Colon (tissue), 2 donors: ENCODE results near the gene STON2.
A peak's percentile ranks its signal among the peaks of the same experiment; 100 is the strongest.

Experiments used
- FAIRE-seq: peaks from 2 replicates; lab custom pipeline; 2012; peaks lifted over from hg19 to GRCh38; lab: Jason Lieb, UNC
- donor health status: control.
- donor health status: control.

The STON2 gene

DNA sequence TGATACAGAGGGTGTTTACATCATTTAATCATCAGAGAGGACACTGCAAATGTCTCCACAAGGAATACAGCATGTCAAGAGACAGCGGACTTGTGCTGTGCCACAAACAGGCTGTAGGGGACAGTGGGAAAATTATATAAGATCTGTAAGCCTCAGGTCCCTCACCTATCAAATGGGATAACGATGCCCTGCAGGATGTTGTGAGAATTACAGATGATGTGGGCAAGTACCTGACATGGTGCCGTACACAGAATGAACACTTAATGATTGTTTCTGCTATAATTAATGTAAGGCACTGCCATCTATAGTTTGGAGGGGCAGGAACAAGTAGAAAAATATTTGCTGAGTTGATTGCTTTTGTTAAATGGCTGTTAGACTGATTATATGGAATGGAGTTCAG is 97.5 kb downstream of the STON2 start:
- FAIRE-seq, result no peak

DNA sequence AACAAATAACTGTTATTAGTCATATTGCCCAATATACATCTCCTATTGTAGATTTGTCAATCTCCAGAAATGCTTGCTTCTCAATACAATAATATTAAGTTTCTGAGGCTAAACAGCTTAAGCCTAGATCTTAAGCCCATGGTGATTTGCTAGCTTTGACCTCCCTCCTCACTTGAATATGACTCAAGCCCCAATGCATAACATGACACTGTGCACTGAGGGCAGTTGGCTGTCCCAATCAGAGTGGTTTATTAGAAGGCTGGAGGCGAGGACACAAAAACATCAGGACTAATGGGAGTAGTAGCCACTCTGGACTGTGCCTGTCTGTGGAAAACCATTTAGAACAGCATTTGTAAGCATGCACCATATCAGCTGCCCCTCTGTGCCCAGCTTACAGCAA is 98.3 kb downstream of the STON2 start:
- FAIRE-seq, result no peak

DNA sequence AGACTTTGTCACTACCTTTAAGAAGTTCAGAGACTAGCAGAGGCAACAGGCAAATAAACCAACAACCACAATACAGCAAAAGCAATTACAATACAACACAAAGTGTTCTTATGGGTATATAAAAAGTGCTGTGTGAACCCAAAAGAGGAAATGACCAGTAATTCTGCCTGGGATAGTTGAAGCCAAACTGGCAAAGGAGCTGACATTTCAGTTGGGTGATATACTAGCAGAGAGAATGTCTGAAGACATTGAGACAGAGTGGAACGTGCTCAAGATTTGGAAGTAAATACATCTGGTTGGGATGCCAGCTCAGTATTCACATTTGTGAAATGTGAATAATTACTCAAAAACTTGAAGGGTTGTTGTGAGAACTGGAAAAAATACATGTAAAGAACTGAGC is 98.8 kb downstream of the STON2 start:
- no peak for FAIRE-seq

DNA sequence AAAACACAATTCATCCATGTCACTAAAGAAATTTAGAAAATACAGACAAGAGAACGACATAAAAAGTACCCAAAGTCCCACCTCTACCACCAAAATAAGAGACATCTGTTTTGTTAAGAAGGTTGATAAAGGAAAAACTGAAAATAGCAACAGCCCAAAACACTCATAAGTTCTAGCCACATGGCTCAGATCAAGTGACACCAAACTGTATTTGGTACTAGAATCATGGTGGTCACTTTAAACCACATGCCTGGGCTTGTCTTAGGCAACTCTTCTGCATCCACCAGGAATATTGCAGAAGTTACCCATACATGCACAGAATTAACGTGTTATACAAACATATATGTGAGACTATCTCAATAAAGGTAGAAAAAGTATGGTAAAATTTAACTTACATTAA is 101.2 kb downstream of the STON2 start:
- no peak for FAIRE-seq

DNA sequence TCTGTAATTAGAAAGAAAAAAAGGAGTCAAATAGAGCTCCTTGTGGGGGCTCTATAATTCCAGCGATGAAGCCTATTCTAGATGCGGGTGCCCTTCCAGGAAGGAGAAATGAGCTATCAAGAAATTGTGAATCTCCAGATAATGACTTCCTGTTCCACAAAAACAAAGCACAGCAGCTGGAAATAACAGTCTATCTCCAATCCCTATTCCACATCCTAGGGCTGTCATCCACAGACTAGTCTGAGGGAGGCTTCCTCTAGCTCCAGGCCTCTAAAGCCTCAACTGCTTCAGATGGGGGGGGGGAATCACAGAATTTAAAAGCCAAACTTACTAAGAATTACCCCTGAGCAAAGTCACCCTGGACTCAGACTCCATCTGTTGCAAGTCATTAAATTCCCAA is 102.0 kb downstream of the STON2 start:
- FAIRE-seq, result no peak

DNA sequence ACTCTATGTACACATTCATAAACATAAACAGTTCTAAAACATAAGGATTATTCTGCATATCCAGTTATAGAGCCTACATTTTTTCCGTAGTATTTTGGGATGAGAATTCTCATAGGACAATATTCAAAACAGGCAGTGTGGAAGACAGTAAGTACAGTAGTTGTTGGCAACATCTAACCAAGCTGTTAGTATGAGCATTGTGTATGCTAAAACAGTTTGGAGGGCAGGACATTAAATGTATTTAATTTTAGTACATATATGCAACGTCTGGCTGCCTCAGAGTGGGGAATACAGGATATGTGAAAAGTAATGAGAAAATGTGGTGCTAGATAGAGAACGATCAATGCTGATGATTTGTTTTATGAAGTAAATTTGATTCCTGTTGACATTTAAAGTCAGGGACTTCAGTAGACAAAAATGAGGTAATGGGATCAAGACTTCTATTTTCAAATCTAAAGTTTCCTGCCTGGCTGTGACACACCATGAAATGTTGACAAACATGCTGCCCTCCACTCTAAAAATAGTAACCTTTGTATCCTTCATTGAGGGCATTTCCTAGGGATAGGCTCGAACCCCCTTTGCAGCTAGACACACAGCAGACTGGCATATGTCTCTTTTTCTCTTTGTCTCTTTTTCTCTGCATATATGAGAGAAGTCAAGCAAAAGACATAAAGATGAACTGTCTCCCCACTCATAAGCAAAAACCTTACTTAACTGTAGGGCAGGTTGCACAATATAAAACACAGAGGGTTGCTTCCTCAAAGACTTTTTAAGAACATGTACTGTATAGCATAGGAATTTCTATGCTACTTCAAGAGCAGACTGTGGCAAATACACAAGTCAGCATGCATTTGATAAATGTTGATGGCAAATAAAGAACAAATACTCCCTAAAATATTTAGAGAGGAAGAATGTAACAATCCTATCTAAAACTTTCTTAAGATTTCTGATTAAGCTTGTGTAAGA is 103.9 kb downstream of the STON2 start:
- FAIRE-seq, result no peak

DNA sequence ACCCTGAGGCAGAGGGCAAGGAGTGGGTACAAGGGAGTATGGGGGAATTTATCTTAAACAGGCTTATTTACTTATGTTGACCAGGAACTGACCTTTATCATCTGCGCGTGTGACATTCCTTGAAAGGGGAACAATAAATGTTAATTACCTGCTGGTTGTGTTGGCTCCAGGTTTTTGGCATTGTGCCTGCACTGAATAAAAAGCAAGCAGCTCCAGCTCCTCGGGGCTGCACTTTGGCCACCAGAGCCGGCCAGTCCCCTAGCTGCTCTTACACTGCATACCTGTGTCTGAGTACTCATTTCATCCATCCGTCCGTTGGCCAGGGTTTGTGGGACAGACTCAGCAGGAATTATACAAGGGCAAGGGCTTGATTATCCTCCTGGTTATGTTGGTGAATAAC is 110.6 kb downstream of the STON2 start:
- FAIRE-seq, result no peak

DNA sequence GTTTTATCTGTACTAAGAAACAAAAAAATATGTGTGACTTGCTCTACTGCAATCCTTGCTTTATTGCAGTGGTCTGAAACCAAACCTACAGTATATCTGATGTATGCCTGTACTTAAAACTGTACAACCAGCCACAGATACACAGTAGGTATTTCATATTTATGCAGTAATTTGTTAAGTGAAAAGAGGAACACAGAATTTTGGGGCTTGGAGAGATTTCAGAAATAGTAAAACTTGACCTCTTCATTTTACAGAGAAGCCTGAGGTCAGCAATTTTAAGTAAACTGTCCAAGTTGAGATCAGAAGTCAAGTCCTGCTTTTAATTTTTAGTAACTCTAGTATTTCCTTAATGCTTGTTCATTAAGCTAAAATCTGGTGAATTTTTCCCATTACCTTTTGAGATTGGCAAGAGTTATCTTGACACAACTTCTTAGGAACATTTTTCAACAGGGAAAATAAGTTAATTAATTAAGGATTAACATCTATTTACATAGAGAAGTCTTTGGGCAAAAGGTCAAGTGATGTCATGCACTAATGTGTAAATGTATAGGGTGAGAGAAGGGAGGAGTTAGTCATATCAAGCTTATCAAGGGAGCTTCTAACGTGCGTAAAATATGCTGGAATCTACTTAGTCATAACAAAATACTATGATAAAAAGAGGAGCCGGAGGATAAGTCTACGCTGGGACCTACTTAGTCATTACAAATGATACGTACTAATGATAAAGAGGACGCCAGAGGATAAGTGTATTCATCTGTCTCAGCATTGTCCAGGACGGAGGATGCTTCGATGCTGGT is 113.4 kb downstream of the STON2 start:
- FAIRE-seq, result no peak

DNA sequence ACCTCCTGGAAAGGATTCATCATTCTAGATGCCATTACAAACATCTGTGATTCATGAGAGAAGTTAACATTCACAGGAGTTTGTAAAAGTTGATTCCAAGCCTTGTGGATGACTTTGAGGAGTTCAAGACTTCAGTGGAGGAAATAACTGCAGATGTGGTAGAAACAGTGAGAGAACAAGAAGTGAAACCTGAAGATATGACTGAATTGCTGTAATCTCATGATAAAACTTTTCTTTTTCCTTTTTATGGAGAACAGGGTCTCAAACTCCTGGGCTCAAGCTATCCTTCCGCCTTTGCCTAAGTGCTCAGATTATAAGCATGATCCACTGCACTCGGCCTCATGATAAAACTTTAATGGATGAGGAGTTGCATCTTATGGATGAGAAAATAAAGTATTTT is 114.9 kb downstream of the STON2 start:
- FAIRE-seq, result no peak

DNA sequence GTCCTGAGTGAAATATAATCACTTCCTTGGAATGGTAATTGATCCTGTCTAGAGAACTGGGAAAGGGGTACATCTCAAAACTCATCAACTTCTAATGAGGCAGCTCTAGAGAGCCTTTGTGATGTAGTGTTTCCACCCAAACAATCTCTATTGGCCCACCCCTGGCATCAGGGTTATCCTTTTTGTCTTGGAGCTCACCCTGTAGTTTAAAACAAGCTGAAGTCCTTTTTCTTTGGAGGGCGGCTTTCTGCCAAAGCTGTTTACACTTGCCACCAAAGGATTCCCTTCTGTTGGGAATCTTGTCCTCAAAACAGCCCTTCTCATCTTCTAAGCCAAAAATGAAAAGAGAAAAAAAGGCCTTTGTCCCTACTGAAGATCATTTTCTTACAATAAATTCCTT is 118.8 kb downstream of the STON2 start:
- FAIRE-seq, result no peak

DNA sequence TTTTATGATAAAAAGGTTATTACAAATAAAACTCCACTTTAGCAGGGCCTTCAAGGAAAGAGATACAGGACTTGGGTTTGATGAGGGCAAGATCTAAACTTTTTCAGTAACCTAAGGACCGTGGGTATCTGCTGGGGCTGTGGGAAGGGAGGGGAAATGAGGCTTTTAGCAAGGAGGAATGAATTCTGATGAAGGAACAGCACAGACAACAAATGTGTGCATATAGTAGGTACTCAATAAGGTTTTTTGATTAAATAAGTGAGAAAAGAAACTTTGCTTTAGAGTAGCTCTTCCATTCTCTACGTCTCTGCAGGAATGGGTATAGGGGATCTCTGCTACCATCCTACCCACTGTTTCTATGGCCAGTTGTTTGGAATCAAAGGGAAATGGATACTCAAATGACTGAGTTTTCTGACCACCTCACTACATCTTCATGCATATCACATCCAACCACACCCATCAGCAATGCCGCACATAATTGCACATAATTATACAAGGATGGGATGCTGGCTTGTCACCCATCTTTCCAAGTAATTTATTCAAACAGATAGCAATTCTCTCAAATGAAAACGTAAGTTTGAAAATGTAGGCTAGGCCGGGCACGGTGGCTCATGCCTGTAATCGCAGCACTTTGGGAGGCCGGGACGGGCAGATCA is 119.9 kb downstream of the STON2 start:
- no peak for FAIRE-seq

DNA sequence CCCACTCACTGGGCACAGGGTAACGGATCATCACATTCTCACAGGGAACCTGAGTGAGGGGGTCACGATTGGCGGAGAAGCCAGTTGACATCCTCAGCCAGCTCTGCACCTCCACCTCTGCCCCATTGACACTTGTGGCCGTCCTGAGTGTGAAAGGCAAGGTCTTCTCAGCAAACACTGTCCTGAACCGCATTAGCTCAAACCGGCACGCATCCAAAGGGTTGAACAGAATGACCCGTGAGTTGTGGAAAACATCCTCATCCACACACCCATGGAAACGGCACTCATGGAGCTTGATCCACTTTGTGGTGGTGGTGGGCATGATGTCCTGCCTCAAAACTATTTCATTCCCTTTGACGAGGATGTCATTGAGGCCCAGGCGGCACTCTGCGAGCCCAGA is 123.0 kb downstream of the STON2 start:
- FAIRE-seq, result no peak

DNA sequence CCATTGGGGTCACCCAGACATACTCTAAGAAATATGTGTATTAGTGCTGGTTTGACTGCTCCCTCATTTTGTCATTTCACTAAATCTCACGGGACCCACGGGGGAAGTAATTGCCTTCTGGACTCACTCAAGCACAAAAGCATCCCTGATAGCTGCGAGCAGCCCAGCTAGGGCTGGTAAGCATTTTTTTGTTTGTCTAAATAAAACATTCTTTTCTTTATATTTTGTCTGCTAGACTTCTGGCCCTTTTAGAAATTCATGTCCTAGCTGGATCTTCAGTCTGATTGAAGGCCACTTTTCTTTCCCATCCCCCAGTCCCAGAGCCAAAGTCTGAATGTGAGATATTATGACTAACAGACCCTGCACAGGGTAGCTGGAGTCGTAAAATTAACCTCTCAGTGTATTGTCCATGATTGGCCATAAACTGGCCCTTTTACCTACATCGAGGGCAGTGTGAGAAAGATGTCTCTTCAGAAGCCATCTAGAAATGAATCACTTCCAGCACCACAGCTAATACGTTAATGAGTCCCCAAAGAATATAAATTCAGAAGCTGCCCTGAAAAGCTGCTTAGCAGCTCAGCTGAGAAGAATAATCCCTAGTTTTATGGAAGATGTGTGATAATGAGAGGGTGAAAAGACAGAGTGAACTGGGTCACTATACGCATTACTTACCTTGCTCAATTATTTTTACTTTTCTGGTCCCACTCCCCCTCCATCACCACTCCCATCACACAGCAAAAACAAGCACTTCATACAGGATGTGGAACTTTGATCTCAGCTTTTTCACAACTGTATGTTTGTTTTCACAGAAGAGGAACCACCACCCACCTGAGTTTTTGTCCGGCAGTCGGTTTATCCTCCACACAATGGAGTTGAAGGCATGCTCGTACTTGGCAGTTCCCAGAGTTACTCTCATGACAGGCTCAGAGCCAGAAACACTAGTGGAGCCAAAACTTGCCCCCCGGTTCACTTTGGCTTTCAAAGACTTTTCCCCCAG is 123.8 kb downstream of the STON2 start:
- FAIRE-seq, result no peak

DNA sequence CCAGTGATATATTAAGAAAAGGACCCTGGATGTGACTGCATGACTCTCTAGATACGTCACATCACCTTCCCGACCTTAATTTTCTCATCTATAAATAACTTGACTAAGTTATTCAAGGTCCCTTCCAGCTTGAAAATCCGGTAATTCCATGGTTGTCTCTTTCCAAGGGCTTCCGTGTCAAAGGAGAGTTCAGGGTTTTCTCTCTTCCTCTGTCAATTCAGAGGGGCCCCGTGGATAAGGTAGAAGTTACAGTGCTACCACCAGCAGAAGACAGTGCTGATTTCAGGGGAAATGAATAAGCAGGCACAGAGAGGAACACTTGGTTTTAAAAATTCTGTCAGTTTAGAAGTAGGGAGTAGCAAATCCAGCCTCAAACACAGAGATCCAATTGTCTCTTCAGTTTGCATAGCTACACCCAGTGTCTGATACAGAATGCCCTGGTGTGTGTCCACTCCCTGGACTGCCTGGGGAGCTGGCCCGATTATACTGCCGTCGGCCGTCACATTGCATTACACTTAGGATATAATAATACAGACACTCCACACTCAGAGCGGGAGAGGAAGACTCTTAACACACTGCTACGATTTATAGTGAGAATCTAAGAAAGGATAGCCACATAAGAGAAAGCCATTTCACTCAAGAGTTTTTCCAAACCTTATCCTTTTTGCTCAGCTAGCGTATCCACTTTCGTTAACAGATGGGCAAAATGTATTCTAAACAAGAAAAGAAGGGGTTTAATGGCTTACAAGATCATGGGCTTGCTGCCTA is 124.6 kb downstream of the STON2 start:
- FAIRE-seq, result no peak

DNA sequence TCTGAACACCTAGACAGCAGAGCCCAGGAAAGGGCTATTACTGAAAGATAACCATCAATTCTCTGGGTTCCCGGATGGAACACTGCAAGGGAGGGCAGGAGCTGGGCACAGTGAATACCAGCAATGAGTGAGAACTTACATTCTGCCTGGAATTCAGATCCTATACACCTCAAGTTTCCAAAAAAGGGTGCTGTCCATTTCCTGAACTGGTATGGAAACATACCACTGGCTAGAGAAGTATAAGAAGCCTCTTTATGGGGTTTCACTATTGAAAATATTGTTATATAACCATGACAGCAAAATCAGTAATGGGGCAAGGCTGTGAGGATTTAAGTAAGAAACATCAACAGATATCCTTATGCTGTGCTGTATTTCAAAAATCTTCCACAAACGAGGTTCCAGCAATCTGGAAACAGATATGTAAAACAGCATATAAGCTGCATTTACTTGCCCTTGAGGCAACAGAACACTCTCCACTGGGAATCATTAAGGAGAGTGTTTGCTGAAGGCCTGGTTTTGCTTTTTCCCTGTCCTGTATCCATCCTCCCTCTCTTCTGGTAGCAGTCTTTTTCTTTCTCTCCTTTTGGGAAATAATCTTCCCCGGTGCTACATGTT is 126.1 kb downstream of the STON2 start:
- FAIRE-seq, result no peak

DNA sequence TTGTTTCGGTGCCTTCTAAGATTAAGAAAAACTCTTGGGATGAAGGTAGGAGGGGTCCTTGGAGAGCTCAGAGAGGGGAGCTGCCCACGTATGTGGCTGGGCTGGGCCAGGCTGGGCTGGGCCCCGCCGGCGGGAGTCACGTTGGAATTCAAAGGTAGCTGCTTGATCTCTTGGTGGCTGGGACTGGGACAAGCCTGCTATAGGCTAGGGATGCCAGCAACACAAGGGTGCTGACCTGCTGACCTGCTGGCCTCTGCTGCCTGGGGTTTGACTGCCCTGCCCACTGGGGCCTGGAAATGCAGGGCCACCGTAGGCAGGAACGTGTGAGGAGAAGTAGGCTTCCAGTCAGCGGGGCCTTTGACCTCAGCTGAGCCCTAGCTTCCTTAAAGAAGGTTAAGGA is 126.6 kb downstream of the STON2 start:
- FAIRE-seq, result no peak

DNA sequence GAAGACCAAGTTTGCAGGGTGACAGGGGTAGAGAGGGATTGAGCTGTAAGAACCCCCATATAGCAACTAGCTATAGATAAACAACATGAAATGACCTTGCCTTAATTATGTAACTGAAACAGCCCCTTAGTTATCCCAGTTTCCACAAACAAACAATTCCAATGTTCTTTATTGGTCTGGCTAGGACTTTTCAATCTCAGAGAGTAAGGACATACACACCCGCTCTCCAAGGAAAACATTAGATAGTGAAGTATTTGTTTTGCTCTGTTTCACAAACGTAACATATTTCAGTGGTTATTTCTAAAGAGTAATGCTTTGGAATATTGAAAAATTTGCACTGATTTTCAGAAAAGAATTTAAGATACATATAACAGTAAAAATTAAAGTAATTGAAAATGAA is 127.8 kb downstream of the STON2 start:
- no peak for FAIRE-seq

DNA sequence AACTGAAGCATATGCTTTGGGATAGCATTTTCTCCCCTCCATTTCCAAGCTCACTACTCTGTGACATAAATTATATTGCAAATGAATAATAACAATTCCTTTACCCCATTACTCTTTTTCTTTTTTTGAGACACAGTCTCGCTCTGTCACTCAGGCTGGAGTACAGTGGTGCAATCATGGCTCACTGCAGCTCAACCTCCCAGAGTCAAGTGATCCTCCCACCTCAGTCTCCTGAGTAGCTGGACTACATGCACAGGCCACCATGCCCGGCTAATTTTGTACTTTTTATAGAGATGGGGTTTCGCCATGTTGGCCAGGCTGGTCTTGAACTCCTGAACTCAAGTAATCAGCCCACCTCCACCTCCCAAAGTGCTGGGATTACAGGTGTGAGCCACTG is 130.1 kb downstream of the STON2 start:
- FAIRE-seq, result no peak

DNA sequence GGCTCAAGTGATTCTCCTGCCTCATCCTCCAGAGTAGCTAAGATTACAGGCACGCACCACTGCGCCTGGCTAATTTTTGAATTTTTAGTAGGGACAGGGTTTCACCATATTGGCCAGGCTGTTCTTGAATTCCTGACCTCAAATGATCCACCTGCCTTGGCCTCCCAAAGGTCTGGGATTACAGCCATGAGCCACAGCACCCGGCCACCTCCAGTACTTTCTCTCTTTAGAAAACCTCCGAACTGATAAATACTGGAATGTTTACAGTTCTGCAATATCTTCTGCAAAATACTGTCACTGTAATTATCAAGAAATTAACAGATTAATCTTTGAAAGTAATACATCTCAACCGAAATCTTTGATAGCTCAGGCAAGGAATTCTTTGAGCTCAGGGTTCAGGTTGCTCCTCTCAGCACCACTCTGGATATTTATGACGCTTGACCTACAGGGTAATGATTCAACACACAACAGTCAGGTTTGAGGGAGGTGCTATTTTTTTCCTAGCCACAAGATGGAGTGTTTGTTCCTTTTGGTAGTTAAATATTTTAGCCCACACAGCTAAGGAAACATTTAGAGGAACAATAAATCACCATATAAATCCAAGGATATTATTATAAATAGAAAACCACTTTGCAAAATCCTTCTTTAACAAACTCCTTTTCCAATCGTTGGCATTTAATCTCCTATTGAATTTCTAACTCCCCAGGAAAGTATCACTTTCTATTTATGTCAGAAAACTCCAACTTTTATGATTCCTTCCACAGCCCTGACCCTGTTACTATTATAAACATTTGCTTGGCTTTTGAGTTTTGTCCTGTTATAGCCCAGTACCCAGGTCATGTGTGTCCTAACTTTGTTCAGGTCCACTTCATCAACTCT is 130.8 kb downstream of the STON2 start:
- FAIRE-seq, result peak; percentile 78
